HG03558 (cell line): Measurements from ENCODE around the gene S100A4.
"Not testable (repeated sequence)": the region's sequence is repeated elsewhere in the genome, so short reads cannot be mapped to it uniquely, and the experiment has no call there.

Experiments
- ATAC-seq: cut with Tn5 transposase; IDR thresholded peaks from one replicate; pipeline ENCODE4 v1.9.1; 2021; ENCODE audit warnings: moderate number of reproducible peaks; ENCODE audit not compliant: unreplicated experiment; ENCODE audit errors: extremely low read depth

Gene S100A4

DNA sequence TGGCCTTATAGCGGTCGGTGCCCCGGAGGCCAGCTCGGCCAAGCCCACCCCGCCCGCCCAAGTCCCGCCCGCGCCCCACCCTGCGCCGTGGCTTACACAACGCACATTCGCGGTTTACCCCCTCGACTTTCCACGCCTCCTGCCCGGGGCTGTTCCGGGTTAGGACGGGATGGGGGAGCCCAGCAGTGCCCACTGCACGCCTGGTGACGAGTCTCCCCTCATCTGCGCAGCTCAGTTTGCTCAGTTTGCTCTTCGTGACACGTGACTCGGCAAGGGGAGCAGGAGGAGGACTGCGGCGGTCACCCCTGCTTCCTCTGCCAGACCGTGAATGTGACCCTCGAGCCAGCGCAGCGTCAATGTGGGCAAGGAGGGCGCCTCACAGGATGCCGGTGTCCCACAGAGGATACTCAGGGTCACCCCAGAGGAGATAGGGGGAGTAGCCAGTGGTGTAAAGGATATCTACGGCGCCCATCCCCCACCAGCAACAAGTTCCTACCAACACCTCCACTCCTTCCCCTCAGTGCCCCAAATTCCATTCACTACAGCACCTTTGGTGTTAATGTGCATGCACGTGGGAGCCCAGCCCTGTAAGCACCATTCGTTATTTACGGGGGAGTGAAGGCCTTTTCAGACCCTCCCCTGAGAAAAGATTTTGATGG lies 9.5 kb downstream of the S100A4 start:
- ATAC-seq: no peak

DNA sequence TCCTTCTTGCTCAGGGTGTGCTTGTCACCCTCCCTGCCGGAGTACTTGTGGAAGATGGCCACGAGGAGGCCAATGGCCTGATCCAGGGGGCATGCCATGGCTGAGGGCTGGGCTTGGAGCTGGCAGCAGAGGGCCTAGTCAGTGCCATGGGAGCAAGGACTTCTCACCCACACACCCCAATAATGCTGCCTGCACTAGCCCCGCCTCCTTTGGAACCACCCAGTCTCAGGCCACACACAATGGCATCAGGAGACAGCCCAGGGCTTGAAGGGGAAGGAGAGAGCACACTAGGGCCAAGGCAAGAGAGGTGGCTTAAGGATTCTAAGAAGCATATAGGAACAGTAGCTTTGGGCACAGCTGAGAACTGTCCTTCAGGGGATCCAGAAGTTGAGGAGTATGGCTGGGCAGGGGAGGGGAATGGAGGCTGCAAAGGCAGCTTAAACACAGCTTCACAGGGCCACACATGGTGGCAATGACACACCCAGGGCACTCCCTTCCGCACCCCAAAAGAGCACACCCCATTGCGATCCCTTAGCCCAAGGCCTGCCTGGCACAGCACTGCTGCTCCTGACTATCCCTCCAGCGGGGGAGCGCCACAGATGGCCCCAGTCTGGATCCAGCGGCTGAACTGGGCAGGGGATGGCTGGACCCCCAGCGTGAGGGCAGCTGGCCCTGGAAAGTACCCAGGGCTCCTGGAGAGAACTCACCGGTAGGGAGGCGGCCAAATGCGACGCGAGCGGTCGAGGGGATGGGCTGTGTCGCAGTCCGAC lies 10.2 kb downstream of the S100A4 start, which contains the start of gene S100A6:
Gene S100A6, minus strand, starts transcription at position 750 of the 770 bp plus-strand sequence. Its CDS starts 652 bp downstream, at position 98.
- ATAC-seq: no peak

DNA sequence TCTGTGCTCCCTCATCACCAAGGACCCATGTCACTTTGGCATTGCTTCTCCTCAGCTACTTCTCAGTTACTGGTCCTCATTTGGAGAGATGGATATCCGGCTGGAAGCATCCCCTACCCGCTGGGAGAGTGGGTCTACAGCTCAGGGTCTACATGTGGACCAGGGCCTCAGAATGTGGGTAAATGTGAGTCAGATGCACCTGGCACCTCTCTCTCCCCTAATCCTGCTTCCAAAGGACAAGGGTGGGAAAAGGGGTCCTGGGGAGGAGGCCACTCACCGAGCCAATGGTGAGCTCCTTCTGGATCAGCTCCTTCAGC lies 10.7 kb downstream of the S100A4 start:
- ATAC-seq: no peak

DNA sequence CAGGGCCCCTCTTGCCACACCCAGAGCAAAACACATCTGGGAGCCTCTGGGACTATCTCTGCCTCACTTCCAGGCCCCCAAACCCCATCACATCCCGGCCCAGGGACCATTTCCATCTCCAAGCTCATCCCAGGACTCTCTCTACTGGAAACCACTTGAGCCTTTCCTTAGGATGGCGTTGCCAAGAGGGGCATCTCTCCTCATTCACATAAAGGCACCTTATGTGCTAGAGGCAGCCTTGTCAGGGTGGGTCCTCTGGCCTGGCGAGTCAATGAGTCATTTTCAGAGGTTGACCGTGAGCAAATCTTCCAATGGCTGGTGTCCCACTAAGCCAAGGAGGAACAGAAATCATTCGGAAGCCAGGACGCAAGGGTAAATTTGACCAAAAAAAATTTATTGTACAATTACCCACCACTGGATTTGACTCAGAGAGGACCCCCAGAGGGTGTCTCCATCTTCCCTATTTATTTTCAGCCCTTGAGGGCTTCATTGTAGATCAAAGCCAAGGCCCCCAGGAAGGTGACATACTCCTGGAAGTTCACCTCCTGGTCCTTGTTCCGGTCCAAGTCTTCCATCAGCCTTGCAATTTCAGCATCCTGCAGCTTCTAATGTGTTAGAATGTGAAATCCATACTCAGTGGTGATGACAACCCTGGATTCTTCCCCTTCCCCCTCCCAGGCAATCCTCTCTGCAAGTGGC lies 11.2 kb downstream of the S100A4 start:
- ATAC-seq: no peak

DNA sequence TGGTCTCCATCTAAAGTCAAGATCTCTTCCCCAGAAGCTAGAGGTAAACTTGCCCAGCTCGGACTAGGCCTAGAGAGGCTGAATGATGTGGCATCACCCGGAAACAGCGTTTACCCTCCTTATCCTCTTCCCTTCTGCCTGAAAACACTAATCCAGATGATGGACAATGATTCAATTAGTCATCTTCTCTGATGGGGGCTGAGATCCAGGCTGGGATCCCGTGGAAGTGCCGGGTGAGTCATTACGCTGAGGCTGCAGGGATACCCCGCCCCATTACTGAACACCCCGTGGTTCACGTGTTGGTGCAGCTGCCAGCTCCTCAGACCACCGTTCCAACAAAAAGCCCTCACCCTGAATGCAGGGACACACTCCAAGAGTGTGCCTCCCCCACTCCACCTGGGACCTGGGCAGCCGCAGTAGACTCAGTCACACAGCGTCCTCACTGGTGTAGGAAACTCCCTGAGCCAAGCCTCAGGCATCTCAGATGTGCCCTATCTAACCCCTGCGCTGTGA lies 11.9 kb downstream of the S100A4 start:
- no peak for ATAC-seq

DNA sequence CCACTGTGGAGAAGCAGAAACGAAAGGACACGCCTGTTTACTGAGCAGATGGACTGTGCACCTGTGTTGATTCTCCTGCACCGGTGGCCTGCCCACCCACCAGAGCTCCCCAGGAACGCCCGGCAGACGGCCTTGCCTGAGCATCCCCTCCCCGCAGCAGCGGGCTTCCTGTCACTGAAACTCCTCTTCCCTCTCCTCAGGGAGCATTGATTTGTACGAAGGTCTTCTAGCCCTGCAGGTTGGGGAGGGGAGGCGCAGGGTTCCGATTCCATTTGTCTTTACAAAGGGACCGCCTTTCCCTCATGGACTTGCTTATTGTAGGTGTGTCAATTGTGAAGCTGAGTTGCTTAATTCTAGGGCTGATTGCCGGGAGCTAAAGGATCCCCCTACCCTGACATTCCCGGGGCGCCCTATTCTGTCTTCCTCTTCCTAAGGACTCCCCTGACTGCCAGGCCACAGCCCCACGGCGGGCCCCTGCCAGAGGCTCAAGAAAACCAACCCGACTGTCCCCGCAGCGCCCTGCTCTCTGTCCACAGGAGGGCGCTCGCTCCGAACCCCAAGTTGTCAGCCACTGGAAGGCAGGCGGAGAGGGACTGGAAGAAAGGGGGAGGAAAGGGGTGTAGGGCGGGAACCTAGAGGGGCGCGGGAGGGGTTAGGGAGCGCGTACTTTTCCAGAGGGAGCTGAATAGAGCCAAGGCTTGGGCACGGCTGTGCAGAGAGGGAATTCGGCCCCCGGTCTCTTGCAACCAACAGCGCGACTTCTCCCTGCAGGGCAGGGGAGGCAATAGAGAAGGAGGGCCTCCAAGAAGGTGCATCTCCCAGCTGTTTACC lies 12.6 kb downstream of the S100A4 start:
- ATAC-seq: no peak

DNA sequence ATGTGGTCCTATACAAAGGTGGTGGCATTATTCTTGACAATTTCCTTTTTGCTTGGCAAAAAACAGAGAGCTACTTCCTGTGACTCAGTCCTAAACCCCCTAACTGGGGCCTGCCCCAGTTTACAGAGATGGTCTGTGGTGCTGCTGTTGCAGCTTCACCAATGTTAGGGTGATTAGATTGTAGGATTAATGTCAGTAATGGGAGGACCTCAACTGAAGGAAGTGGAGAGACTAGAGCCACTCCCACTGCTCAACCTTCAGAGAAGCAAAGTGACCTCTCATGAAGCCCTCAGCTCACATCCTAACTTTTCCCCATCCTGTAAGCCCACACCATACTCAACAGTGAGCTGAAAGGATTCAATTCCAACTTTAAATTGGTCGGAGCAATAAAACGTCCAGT lies 13.4 kb downstream of the S100A4 start:
- no peak for ATAC-seq

DNA sequence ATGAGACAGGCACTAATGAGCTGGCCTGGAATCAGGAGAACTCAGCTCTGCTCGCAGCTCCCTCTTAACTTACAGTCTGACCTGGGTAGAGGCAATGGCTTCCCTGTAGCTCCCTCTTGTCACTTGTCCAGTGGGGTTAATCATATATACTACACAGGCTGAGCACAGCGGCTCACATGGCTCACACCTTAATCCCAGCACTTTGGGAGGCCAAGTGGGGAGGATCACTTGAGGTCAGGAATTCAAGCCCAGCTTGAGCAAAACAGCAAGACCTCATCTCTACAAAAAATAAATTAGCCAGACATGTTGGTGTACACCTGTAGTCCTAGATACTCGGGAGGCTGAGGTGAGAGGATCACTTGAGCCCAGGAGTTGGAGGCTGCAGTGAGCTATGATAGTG lies 14.0 kb downstream of the S100A4 start:
- no peak for ATAC-seq

DNA sequence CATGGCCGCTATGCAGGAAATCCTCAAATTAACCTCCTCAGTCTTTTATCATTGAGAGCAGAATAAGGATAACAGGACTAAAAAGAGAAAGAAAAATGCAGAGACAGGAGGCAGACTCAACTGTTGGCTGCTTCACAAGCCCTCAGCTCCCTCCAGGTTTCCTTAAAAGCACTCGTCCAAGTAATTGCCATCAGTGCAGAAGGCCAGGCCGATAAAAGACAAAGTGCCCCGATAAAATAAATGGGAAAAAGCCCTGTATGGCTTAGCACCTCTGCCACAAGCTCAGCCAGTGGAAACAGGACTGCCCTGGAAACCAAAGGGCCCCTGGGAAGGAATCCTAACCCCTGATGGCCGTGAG lies 17.9 kb downstream of the S100A4 start:
- no peak for ATAC-seq

DNA sequence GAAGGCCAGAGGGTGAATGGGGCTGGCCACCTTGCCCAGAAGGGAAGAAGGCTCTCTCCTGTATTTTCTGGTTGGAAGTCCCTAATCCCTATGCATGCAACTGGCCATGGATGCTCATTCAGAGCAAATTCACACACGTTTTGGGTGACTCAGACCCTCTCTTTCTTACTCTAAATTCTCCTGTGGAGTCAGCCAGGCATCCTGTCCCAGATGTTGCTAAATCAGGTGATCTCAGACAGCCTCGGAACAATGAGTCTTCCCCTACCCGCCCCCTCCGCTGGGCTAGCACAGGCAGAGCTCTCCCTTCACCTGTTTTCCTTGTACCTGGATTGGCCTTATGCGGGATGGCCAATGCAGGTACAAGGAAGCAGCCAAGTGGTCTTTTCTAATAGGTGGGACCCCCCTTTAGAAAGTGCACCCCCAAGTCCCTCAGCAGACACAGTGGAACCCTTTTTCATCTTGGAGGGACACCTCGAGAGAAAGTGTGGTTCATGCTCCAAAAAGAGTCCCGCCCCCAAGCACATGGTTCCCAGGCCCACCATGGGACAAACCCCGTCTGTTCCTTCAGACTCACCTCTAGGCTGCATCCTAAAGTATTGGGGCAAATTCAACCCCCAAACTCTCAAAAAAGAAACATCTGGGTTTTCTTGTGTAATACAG lies 18.5 kb downstream of the S100A4 start:
- ATAC-seq: no peak

DNA sequence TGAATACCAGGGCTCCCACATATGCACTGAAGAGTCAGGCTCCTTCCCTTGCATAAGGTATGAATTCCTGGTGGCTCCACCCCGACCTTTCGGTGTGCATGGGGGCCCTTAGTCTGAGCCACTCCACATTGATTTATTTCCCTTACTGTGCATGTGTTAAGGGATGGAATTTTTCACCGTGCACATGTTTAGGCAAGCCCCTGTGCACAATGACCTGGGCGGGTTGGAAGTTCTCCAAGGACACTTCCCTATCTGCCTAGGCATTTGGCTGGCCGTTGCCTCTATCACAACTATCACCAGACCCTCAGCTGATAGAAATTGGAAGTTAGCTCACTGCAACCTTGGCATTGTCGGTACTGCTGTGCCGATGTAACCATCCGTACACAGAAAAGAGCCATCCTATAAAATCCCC lies 19.5 kb downstream of the S100A4 start:
- ATAC-seq: no peak

DNA sequence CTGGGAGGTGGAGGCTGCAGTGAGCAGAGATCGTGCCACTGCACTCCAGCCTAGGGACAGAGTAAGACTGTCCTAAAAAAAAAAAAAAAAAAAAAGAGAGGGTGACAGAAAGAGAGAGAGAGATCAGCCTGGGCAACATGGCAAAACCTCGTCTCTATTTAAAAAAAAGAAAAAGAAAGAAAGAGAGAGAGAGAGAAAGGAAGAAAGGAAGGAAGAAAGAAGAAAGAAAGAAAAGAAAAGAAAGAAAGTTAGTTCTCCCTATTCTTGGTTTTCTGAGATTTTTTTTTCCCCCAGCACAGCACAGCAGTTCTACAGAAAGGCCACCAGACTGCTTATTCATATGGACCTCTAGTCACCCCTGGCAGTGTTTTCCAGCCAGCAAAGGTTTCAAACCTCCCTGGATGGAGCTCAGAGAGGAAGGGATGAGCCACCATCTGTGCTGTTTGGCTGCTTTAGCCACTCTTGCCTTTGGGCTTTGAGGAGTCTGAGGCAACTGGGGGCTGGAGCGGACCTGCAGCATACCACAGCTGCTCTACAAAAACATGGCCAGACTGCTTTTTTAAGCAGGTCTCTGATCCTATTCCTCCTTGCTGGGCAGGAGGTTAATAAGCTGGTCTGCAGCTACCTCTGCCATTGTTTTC lies 20.4 kb downstream of the S100A4 start:
- ATAC-seq: no peak

DNA sequence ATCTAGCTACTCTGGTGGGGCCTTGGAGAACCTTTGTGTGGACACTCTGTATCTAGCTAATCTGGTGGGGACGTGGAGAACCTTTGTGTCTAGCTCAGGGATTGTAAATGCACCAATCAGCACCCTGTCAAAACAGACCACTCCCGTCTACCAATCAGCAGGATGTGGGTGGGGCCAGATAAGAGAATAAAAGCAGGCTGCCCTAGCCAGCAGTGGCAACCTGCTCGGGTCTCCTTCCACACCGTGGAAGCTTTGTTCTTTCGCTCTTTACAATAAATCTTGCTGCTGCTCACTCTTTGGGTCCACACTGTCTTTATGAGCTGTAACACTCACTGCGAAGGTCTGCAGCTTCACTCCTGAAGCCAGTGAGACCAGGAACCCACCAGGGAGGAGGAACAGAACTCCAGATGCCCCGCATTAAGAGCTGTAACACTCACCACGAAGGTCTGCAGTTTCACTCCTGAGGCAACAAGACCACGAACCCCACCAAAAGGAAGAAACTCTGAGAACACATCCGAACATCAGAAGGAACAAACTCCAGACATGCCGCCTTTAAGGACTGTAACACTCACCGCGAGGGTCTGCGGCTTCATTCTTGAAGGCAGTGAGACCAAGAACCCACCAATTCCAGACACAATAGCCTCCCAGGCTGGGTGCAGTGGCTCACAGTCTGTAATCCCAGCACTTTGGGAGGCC lies 23.1 kb downstream of the S100A4 start:
- not testable (repeated sequence) for ATAC-seq

DNA sequence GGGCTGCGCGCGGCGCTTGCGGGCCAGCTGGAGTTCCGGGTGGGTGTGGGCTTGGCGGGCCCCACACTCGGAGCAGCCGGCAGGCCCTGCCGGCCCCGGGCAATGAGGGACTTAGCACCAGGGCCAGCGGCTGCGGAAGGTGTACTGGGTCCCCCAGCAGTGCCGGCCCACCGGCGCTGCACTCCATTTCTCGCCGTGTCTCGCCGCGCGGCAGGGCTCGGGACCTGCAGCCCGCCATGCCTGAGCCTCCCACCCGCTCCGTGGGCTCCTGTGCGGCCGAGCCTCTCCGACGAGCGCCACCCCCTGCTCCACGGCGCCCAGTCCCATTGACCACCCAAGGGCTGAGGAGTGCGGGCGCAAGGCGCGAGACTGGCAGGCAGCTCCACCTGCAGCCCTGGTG lies 23.8 kb downstream of the S100A4 start:
- not testable (repeated sequence) for ATAC-seq

DNA sequence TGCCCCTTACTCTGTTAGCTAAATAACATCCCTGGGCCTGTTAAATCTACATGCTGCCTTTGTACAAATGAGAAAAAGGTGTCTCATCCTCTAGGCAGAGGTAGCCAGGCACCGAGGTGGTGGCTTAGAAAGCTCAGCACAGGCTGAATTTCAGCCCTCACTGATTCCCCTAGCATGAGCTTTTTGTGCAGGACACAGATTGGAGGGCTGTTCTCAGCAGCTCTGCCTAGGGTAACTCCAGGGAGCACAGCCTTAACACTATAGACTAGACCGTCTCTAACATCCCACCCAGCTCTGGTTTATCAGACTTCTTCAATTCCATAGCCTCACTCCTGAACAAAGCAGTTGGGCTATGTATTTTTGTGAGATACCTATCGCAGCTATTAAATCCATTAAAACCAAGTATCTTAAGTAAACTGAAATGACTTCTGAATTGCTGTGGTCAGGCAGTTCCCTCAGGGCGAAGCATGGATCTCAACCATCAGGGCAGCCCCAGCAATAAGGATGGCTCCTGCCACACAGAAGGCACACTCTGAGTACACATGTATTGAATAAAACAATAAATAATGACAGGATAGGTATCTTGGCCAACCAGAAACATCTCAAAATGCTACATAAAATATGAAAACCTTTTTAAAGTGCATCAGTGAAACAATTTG lies 24.7 kb downstream of the S100A4 start:
- no peak for ATAC-seq

DNA sequence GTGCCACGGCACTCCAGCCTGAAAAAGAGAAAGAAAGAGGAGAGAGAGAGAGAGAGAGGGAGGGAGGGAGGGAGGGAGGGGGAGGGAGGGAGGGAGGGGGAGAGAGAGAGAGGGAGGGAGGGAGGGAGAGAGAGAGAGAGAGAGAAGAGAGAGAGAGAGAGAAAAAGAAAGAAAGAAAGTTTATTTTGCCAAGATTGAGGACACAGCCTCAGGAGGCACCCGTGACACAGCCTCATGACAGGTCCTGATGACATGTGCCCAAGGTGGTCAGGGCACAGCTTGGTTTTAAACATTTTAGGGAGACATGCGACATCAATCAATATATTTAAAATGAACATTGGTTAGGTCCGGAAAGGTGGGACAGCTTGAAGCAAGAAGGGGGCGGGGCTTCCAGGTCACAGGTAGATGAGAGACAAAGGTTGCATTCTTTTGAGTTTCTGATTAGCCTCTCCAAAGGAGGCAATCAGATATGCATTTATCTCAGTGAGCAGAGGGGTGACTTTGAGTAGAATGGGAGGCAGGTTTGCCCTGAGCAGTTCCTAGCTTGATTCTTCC lies 25.4 kb downstream of the S100A4 start:
- not testable (repeated sequence) for ATAC-seq

DNA sequence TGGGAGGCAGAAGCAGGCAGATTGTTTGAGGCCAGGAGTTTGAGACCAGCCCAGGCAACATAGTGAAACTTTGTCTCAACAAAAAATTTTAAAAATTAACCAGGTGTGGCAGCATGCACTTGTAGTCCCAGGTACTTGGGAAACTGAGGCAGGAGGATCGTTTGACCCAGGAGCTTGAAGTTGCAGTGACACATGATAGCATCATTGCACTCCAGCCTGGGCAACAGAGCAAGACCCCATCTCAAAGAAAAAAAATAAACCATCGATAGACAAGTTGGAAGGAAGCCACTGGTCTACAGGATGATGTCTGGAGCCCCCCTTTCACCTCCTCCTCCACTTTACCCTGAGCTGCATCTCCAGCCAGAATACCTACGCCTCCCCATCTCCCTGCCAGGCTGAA lies 26.4 kb downstream of the S100A4 start:
- ATAC-seq: no peak
